Measurements from ENCODE around the gene PPME1. TPM values are rescaled to one million over a fixed set of nuclear protein-coding genes. Genes with fewer than 3 reads are reported as not detected.

The PPME1 gene
- total and polyA plus RNA-seq, 2 of the 4 experiments (the other 2 are of a cell fraction) = 42.3 to 89.5 TPM

DNA sequence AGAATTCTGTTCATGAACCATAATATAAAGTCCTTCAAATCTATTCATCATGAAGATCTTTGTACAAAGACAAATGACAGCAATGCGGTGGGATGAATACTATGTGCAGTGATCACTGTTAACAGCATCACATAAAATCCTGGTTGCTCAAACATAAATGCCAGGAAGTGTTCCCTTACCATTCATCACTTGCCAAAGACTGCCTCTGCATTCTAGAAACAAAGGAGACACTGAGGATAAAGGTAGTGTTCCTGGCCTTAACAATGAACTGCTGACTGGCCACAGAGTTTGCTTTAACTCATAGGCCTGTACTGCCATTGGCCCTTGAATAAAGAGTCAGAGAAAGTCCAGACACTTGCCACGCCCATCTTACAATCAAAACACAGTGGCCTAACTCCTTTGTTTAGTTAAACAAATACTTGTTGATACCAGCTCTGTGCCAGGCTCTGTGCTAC, 29.8 kb upstream of the PPME1 start:
- DNase-seq (no peak), ATAC-seq (ENCODE audit: low read depth) (no peak)
- Histone ChIP-seq H3K79me1 (ENCODE audit: low read depth in 1 of 2, low read length in 2 of 2) (peaks cover 7 to 24% of the 10 kb centered on the region in 2 experiments; a peak in 3 of 4 replicates), H2AFZ (replicated peaks; ENCODE audit: low read length, poor library complexity) (peak overlapping the region; percentile 16), H3K4me2 (ENCODE audit: low read depth, low read length) (no peak overlapping the region), H2BK20ac (ENCODE audit: low read depth, low read length) (peak overlapping the region; percentile 91), H3K27me3 (ENCODE audit: control insufficient read depth, insufficient read depth, low read length) (no peaks in the 10 kb centered on the region), H3K27ac (ENCODE audit: insufficient read depth, low read length) (peak overlapping the region; percentile 51), H3K4ac (ENCODE audit: low read depth, low read length) (peak overlapping the region; percentile 92), H4K5ac (ENCODE audit: low read depth, low read length) (peak overlapping the region; percentile 87; the same call in 1 of the 2 replicates), H4K91ac (ENCODE audit: insufficient read depth, low read depth, low read length) (peak overlapping the region; percentile 91), H3K4me3 (ENCODE audit: insufficient read depth, low read depth, low read length) (no peak overlapping the region), H3K9me3 (ENCODE audit: control insufficient read depth, insufficient read depth, low read length) (no peaks in the 10 kb centered on the region; the same call in 1 of the 2 replicates), H3K23ac (ENCODE audit: low read depth, low read length) (peak overlapping the region; percentile 54), H3K9ac (ENCODE audit: low read depth, low read length) (no peak overlapping the region), H3K56ac (ENCODE audit: extremely low read depth, insufficient read depth, low read length) (peak overlapping the region; percentile 5; the same call in 1 of the 2 replicates), H3K36me3 (ENCODE audit: control insufficient read depth, insufficient read depth, low read length) (no peaks in the 10 kb centered on the region; the same call in 1 of the 2 replicates), H2BK120ac (ENCODE audit: low read depth, low read length) (peak overlapping the region; percentile 93), H2BK15ac (ENCODE audit: low read depth, low read length) (peak overlapping the region; percentile 78; the same call in 2 of the 3 replicates), H4K20me1 (ENCODE audit: insufficient read depth, low read length) (no peaks in the 10 kb centered on the region), H3K18ac (ENCODE audit: low read depth, low read length) (peak overlapping the region; percentile 35), H2BK5ac (ENCODE audit: low read depth, low read length, poor library complexity, severe bottlenecking) (peak overlapping the region; percentile 95), H4K8ac (ENCODE audit: low read depth in 2 of 2, low read length in 2 of 2) (peak overlapping the region; percentile 14 to 84; a peak in 3 of 4 replicates), H3K9me1 (ENCODE audit: insufficient read depth, low read length) (peaks cover 8% of the 10 kb centered on the region; the same call in 1 of the 2 replicates), H3K4me1 (ENCODE audit: control insufficient read depth, insufficient read depth, low read length) (peaks cover 21% of the 10 kb centered on the region), H2AK9ac (replicated peaks; ENCODE audit: low read depth, low read length, poor library complexity) (peak overlapping the region; percentile 5), H3K14ac (replicated peaks; ENCODE audit: low read depth, low read length) (peak overlapping the region; percentile 85), H2AK5ac (ENCODE audit: low read depth, low read length) (peak overlapping the region; percentile 71)
- ChIA-PET POLR2A (ENCODE audit: unreplicated experiment) (no interaction called here), CTCF (interaction anchor here (0.8 kb wide), 1 partner anchor 9 kb away, joined by 5 read pairs; no protein-coding TSS in a partner anchor)
- WGBS, 2 experiments (ENCODE audit: extremely low coverage in 2 of 2, insufficient read length in 1 of 2) = no CpG with 5 or more reads among the region's 2 CpGs
- TF ChIP-seq MAFK (IDR thresholded peaks at IDR 0.05; ENCODE audit: low read depth, low read length) = no peak
- intact Hi-C loops (cut with micrococcal nuclease) = no loop called here
- dilution Hi-C loops (cut with HindIII; ENCODE audit: low sequenced_read_pairs, unreplicated experiment) = no loop called here
- in situ Hi-C loops (cut with MboI; ENCODE audit: low sequenced_read_pairs) = no loop called here
- BruUV-seq (replicated peaks) = no TSS peak
